EH (cell line): ENCODE results near the gene RFPL4A.

Experiments
- DNase-seq: peaks from one replicate; pipeline ENCODE4 v3.0.0-alpha.2; 2015; ENCODE audit warnings: low read depth

RFPL4A gene

GRCh38 chr19:55809381-55810058, 50.6 kb downstream of the RFPL4A start:
- peak; percentile 61 for DNase-seq

GRCh38 chr19:55811340-55811739, 52.4 kb downstream of the RFPL4A start:
- no peak for DNase-seq

- DNase-seq: no peak
Observed at GRCh38 chr19:55812449-55812848, 53.6 kb downstream of the RFPL4A start.
